Adrenal gland (tissue), 5 donors: ENCODE measurements around the gene SLITRK1.

Experiments
- POLR2A ChIP-seq, 2 donors: fragments of 450-650 bp; IDR thresholded peaks; one replicate each; pipeline ENCODE4 v1.6.1; 2017; ENCODE audit warnings: antibody characterized with exemption in 2 of 2, mild to moderate bottlenecking in 2 of 2, moderate library complexity in 1 of 2
- TF ChIP-seq, protein P1 (sequence below), 6 experiments: fragments of 450-650 bp in 4 of 6; fragments of 200-600 bp in 2 of 6; sonication (generic) in 1 of 6; IDR thresholded peaks; 1 replicate in 5 of 6; 2 replicates in 1 of 6; pipeline versions ENCODE4 v1.5.1 to v1.8.0; 2016 to 2021; ENCODE audit warnings: antibody characterized with exemption in 6 of 6, mild to moderate bottlenecking in 2 of 6, moderate library complexity in 1 of 6
- donor health status: DM: no; HTN: no; CAD: no.

DNA sequence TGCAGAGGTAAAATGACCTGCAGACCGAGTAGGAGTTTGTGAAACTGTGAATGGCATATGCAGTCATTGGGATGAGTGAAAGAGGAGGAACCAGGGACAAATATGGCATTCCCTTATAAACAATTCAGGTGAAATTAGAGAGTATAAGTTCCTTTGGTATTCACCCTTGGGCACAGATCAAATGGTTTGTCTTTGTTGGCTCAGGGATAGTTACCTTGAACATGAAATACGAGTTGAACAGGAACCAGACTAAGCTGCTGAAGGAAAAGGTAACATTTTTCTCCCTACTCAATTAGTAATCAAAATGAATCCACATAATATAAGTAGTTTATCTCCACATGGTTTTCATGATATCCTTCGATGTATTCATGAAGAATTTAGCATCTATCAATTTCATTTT lies 50.5 kb downstream of the SLITRK1 start:
- TF ChIP-seq, protein P1, sequence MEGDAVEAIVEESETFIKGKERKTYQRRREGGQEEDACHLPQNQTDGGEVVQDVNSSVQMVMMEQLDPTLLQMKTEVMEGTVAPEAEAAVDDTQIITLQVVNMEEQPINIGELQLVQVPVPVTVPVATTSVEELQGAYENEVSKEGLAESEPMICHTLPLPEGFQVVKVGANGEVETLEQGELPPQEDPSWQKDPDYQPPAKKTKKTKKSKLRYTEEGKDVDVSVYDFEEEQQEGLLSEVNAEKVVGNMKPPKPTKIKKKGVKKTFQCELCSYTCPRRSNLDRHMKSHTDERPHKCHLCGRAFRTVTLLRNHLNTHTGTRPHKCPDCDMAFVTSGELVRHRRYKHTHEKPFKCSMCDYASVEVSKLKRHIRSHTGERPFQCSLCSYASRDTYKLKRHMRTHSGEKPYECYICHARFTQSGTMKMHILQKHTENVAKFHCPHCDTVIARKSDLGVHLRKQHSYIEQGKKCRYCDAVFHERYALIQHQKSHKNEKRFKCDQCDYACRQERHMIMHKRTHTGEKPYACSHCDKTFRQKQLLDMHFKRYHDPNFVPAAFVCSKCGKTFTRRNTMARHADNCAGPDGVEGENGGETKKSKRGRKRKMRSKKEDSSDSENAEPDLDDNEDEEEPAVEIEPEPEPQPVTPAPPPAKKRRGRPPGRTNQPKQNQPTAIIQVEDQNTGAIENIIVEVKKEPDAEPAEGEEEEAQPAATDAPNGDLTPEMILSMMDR (IDR thresholded peaks at IDR 0.05): no peak
- no peak for TF ChIP-seq POLR2A (IDR thresholded peaks at IDR 0.05)
